Measurements from ENCODE around the gene HERC5. TPM values are rescaled to one million over a fixed set of nuclear protein-coding genes. Genes with fewer than 3 reads are reported as not detected.

Gene HERC5
- total RNA-seq, 1 donor from 2014 or later, result 23.0 TPM

- Histone ChIP-seq H3K4me2 (ENCODE audit: low read length) (no peak overlapping the region), H3K79me2 (ENCODE audit: insufficient read depth, low read length) (no peaks in the 10 kb centered on the region), H3K4me3 (ENCODE audit: insufficient read depth, low read depth, low read length) (no peak overlapping the region), H3K36me3 (ENCODE audit: insufficient read depth, low read length) (no peaks in the 10 kb centered on the region), H4K20me1 (ENCODE audit: insufficient read depth, low read length) (no peaks in the 10 kb centered on the region), H3K9me3 (ENCODE audit: insufficient read depth, low read depth, low read length) (no peaks in the 10 kb centered on the region), H3K27me3 (ENCODE audit: insufficient read depth, low read length) (no peaks in the 10 kb centered on the region), H2AFZ (ENCODE audit: low read depth, low read length) (no peak overlapping the region), H3K27ac (ENCODE audit: low read depth, low read length) (no peak overlapping the region), H3K4me1 (ENCODE audit: insufficient read depth, low read length) (no peaks in the 10 kb centered on the region), H3K9ac (ENCODE audit: low read length) (no peak overlapping the region)
- Mint-ChIP-seq H3K4me1 (ENCODE audit: low read depth, unreplicated experiment) (no peaks in the 10 kb centered on the region), H3K27ac (ENCODE audit: unreplicated experiment) (no peak overlapping the region), H3K9me3 (ENCODE audit: unreplicated experiment) (no peaks in the 10 kb centered on the region), H3K4me3 (ENCODE audit: unreplicated experiment) (no peak overlapping the region), H3K27me3 (ENCODE audit: low read depth, unreplicated experiment) (peaks cover 4% of the 10 kb centered on the region), H3K36me3 (ENCODE audit: low read depth, unreplicated experiment) (no peaks in the 10 kb centered on the region)
- FAIRE-seq (no peak), DNase-seq (ENCODE audit: low read depth) (no peak)
- TF ChIP-seq, protein P1, sequence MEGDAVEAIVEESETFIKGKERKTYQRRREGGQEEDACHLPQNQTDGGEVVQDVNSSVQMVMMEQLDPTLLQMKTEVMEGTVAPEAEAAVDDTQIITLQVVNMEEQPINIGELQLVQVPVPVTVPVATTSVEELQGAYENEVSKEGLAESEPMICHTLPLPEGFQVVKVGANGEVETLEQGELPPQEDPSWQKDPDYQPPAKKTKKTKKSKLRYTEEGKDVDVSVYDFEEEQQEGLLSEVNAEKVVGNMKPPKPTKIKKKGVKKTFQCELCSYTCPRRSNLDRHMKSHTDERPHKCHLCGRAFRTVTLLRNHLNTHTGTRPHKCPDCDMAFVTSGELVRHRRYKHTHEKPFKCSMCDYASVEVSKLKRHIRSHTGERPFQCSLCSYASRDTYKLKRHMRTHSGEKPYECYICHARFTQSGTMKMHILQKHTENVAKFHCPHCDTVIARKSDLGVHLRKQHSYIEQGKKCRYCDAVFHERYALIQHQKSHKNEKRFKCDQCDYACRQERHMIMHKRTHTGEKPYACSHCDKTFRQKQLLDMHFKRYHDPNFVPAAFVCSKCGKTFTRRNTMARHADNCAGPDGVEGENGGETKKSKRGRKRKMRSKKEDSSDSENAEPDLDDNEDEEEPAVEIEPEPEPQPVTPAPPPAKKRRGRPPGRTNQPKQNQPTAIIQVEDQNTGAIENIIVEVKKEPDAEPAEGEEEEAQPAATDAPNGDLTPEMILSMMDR (IDR thresholded peaks at IDR 0.05; ENCODE audit: insufficient read depth, low read depth, low read length), result no peak
- no peak for TF ChIP-seq EZH2 (IDR thresholded peaks at IDR 0.05; ENCODE audit: insufficient read depth, low read length)
These were observed 57.9 kb downstream of the HERC5 start for GRCh38 chr4:88514557-88515511.

DNA sequence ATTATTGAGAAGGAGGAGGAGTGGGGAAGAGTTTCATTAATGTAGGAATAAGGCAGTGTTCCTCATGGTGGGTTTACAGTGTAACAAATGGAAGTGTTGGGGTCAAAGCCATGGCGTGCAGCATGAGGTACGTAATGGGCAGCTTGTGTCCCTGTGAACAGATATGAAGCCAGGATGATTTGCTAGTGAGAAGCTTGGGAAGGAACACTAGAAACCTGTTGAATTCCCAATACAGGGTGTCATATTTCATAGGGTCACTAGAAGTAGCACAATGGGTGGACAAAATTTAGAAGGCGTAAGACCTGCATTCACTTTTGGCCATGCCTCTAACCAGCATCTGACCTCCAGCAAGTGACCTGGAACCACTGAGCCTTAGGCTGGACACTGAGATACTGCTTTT lies 59.8 kb downstream of the HERC5 start:
- Mint-ChIP-seq H3K4me1 (ENCODE audit: low read depth, unreplicated experiment) (peaks cover 3% of the 10 kb centered on the region), H3K36me3 (ENCODE audit: low read depth, unreplicated experiment) (no peaks in the 10 kb centered on the region), H3K9me3 (ENCODE audit: unreplicated experiment) (no peaks in the 10 kb centered on the region), H3K4me3 (ENCODE audit: unreplicated experiment) (no peak overlapping the region), H3K27me3 (ENCODE audit: low read depth, unreplicated experiment) (peaks cover 4% of the 10 kb centered on the region), H3K27ac (ENCODE audit: unreplicated experiment) (no peak overlapping the region)
- H3K9me3 ChIP-seq (ENCODE audit: insufficient read depth, low read depth, low read length), result no peaks in the 10 kb centered on the region
- TF ChIP-seq, protein P1 (IDR thresholded peaks at IDR 0.05; ENCODE audit: insufficient read depth, low read depth, low read length), result no peak
- no peak for TF ChIP-seq EZH2 (IDR thresholded peaks at IDR 0.05; ENCODE audit: insufficient read depth, low read length)
- H3K4me2 ChIP-seq (ENCODE audit: low read length), result no peak overlapping the region
- H3K27ac ChIP-seq (ENCODE audit: low read depth, low read length), result no peak overlapping the region
- H3K36me3 ChIP-seq (ENCODE audit: insufficient read depth, low read length), result peaks cover 10% of the 10 kb centered on the region
- DNase-seq (ENCODE audit: low read depth), result no peak
- H3K79me2 ChIP-seq (ENCODE audit: insufficient read depth, low read length), result peaks cover 6% of the 10 kb centered on the region
- H3K4me1 ChIP-seq (ENCODE audit: insufficient read depth, low read length), result no peaks in the 10 kb centered on the region
- FAIRE-seq, result no peak
- H3K27me3 ChIP-seq (ENCODE audit: insufficient read depth, low read length), result no peaks in the 10 kb centered on the region
- peaks cover 5% of the 10 kb centered on the region for H4K20me1 ChIP-seq (ENCODE audit: insufficient read depth, low read length)
- no peak overlapping the region for H2AFZ ChIP-seq (ENCODE audit: low read depth, low read length)
- no peak overlapping the region for H3K9ac ChIP-seq (ENCODE audit: low read length)
- no peak overlapping the region for H3K4me3 ChIP-seq (ENCODE audit: insufficient read depth, low read depth, low read length)

DNA sequence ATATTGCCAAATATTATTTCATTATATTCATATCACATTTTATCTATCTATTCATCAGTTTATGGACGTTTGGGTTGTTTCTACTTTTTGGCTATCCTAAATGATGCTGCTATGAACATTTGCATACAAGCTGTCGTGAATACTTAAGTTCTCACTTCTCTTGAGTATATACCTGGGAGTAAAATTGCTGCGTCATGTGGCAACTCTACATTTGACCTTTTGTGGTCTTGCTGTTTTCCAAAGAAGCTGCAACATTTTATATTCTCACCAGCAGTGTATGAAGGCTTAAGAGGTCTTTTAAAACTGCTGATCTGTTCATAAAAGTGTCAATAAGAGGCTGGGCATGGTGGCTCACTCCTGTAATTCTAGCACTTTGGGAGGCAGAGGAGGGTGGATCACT lies 60.9 kb downstream of the HERC5 start:
- H3K4me2 ChIP-seq (ENCODE audit: low read length), result no peak overlapping the region
- no peak overlapping the region for H3K9ac ChIP-seq (ENCODE audit: low read length)
- Mint-ChIP-seq H3K4me3 (ENCODE audit: unreplicated experiment) (no peak overlapping the region), H3K9me3 (ENCODE audit: unreplicated experiment) (no peaks in the 10 kb centered on the region), H3K4me1 (ENCODE audit: low read depth, unreplicated experiment) (peaks cover 8% of the 10 kb centered on the region), H3K27ac (ENCODE audit: unreplicated experiment) (peak overlapping the region; percentile 30), H3K36me3 (ENCODE audit: low read depth, unreplicated experiment) (no peaks in the 10 kb centered on the region), H3K27me3 (ENCODE audit: low read depth, unreplicated experiment) (peaks cover 4% of the 10 kb centered on the region)
- H2AFZ ChIP-seq (ENCODE audit: low read depth, low read length), result no peak overlapping the region
- H3K36me3 ChIP-seq (ENCODE audit: insufficient read depth, low read length), result peaks cover 11% of the 10 kb centered on the region
- FAIRE-seq (no peak), DNase-seq (ENCODE audit: low read depth) (no peak)
- no peaks in the 10 kb centered on the region for H3K9me3 ChIP-seq (ENCODE audit: insufficient read depth, low read depth, low read length)
- no peak overlapping the region for H3K4me3 ChIP-seq (ENCODE audit: insufficient read depth, low read depth, low read length)
- H3K4me1 ChIP-seq (ENCODE audit: insufficient read depth, low read length), result no peaks in the 10 kb centered on the region
- peaks cover 15% of the 10 kb centered on the region for H4K20me1 ChIP-seq (ENCODE audit: insufficient read depth, low read length)
- H3K27me3 ChIP-seq (ENCODE audit: insufficient read depth, low read length), result no peaks in the 10 kb centered on the region
- H3K79me2 ChIP-seq (ENCODE audit: insufficient read depth, low read length), result peaks cover 16% of the 10 kb centered on the region
- H3K27ac ChIP-seq (ENCODE audit: low read depth, low read length), result no peak overlapping the region
- no peak for TF ChIP-seq EZH2 (IDR thresholded peaks at IDR 0.05; ENCODE audit: insufficient read depth, low read length)
- TF ChIP-seq, protein P1 (IDR thresholded peaks at IDR 0.05; ENCODE audit: insufficient read depth, low read depth, low read length), result no peak
